HUDEP-2 (cell line): ENCODE results near the gene AMELX.

Experiments used
- DNase-seq, 76 experiments: peaks; one replicate each; lab custom pipeline; 2025; ENCODE audit not compliant: unreplicated experiment in 76 of 76; lab: John Stamatoyannopoulos, UW

AMELX gene

GRCh38 chrX:11293113-11293512 is at the start of gene AMELX:
Gene AMELX, plus strand, starts transcription at chrX:11293413. Its CDS starts 1,376 bp downstream, at chrX:11294789.
- DNase-seq, result no peak

- DNase-seq, result no peak
Observed at GRCh38 chrX:11244636-11245035, 48.6 kb upstream of the AMELX start.

GRCh38 chrX:11254417-11255109 is 38.6 kb upstream of the AMELX start:
- no peak for DNase-seq

- DNase-seq, result no peak
Observed at GRCh38 chrX:11257290-11257689, 35.9 kb upstream of the AMELX start.

- DNase-seq, result no peak
Observed at GRCh38 chrX:11257711-11258110, 35.5 kb upstream of the AMELX start.

GRCh38 chrX:11259437-11259836 is 33.8 kb upstream of the AMELX start:
- DNase-seq, result no peak

GRCh38 chrX:11261260-11261659 is 32.0 kb upstream of the AMELX start:
- no peak for DNase-seq

- DNase-seq, result no peak
Observed at GRCh38 chrX:11264925-11265324, 28.3 kb upstream of the AMELX start.

GRCh38 chrX:11265352-11265751 is 27.9 kb upstream of the AMELX start:
- DNase-seq, result no peak

GRCh38 chrX:11266573-11267003 is 26.6 kb upstream of the AMELX start:
- DNase-seq, result no peak

- no peak for DNase-seq
Observed at GRCh38 chrX:11267425-11267824, 25.8 kb upstream of the AMELX start.

GRCh38 chrX:11269006-11269405 is 24.2 kb upstream of the AMELX start:
- DNase-seq, result no peak

- no peak for DNase-seq
Observed at GRCh38 chrX:11269996-11270395, 23.2 kb upstream of the AMELX start.

GRCh38 chrX:11272290-11272689 is 20.9 kb upstream of the AMELX start:
- no peak for DNase-seq

GRCh38 chrX:11272863-11273262 is 20.4 kb upstream of the AMELX start:
- no peak for DNase-seq

GRCh38 chrX:11273544-11273943 is 19.7 kb upstream of the AMELX start:
- no peak for DNase-seq

- no peak for DNase-seq
Observed at GRCh38 chrX:11282043-11282442, 11.2 kb upstream of the AMELX start.

- DNase-seq, result no peak
Observed at GRCh38 chrX:11285651-11286050, 7.6 kb upstream of the AMELX start.

- no peak for DNase-seq
Observed at GRCh38 chrX:11287505-11287904, 5.7 kb upstream of the AMELX start.

GRCh38 chrX:11290416-11291102 is 2.7 kb upstream of the AMELX start:
- no peak for DNase-seq

GRCh38 chrX:11296051-11296450 is 2.8 kb downstream of the AMELX start:
- DNase-seq, result no peak

GRCh38 chrX:11298600-11298999 is 5.4 kb downstream of the AMELX start:
- no peak for DNase-seq
